ENCODE results near the gene OR13C4. TPM values are rescaled to one million over a fixed set of nuclear protein-coding genes. Genes with fewer than 3 reads are reported as not detected.

OR13C4 gene
- polyA plus RNA-seq, 1 donor from 2014 or later = not detected

GRCh38 chr9:104544644-104545043 lies 17.6 kb upstream of the OR13C4 start:
- Histone ChIP-seq H2AFZ (ENCODE audit: low read depth, low read length) (no peak overlapping the region), H3K27ac (ENCODE audit: low read length) (no peak overlapping the region), H3K27me3 (ENCODE audit: insufficient read depth, low read depth, low read length) (no peaks in the 10 kb centered on the region), H3K9ac (ENCODE audit: low read length) (no peak overlapping the region), H4K20me1 (ENCODE audit: insufficient read depth) (no peaks in the 10 kb centered on the region), H3K4me3 (ENCODE audit: low read length) (no peak overlapping the region), H3K79me2 (replicated peaks; ENCODE audit: insufficient read depth, low read length) (no peaks in the 10 kb centered on the region), H3K9me3 (ENCODE audit: low read length) (no peaks in the 10 kb centered on the region), H3K4me2 (ENCODE audit: low read length) (no peak overlapping the region), H3K9me2 (ENCODE audit: insufficient read depth, low read length) (no peaks in the 10 kb centered on the region), H3F3A (ENCODE audit: insufficient read depth, low read length, poor library complexity, severe bottlenecking) (no peaks in the 10 kb centered on the region), H3K36me3 (ENCODE audit: insufficient read depth, low read length) (no peaks in the 10 kb centered on the region)
- TF ChIP-seq POLR2AphosphoS5 (IDR thresholded peaks at IDR 0.05) (no peak), MXI1 (conservative IDR thresholded peaks at IDR 0.05; ENCODE audit: poor library complexity, severe bottlenecking) (no peak), EZH2 (IDR thresholded peaks at IDR 0.05; ENCODE audit: borderline replicate concordance, insufficient read depth, low read length, poor library complexity, severe bottlenecking) (no peak), RAD21 (conservative IDR thresholded peaks at IDR 0.05) (no peak), REST (IDR thresholded peaks at IDR 0.05; ENCODE audit: borderline replicate concordance) (no peak), TAF1 (IDR thresholded peaks at IDR 0.05; ENCODE audit: low read depth) (no peak), SMC3 (conservative IDR thresholded peaks at IDR 0.05; ENCODE audit: poor library complexity) (no peak), EP300 (conservative IDR thresholded peaks at IDR 0.05; ENCODE audit: poor library complexity, severe bottlenecking) (no peak)
- TF ChIP-seq, protein P1, sequence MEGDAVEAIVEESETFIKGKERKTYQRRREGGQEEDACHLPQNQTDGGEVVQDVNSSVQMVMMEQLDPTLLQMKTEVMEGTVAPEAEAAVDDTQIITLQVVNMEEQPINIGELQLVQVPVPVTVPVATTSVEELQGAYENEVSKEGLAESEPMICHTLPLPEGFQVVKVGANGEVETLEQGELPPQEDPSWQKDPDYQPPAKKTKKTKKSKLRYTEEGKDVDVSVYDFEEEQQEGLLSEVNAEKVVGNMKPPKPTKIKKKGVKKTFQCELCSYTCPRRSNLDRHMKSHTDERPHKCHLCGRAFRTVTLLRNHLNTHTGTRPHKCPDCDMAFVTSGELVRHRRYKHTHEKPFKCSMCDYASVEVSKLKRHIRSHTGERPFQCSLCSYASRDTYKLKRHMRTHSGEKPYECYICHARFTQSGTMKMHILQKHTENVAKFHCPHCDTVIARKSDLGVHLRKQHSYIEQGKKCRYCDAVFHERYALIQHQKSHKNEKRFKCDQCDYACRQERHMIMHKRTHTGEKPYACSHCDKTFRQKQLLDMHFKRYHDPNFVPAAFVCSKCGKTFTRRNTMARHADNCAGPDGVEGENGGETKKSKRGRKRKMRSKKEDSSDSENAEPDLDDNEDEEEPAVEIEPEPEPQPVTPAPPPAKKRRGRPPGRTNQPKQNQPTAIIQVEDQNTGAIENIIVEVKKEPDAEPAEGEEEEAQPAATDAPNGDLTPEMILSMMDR (IDR thresholded peaks at IDR 0.05; ENCODE audit: poor library complexity, severe bottlenecking) = no peak

DNA sequence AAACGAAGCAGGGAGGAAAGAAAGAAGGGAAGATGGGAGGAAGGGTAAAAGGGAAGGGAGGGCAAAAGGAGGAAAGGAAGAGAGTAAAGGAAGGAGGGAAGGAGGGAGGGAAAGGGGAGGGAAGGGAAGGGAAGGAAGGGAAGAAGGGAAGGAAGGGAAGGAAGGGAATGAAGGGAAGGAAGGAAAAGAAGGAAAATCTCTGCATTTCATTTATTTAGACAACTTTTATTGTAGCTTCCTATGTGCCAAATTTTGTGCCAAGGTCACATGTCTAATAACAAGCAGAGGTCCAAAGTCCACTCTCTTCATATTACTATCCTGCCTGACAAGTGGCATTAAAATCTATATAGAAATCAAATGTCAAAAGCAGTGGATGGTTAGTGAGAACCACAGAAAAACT lies 12.3 kb upstream of the OR13C4 start:
- H3K9me2 ChIP-seq (ENCODE audit: insufficient read depth, low read length) = no peaks in the 10 kb centered on the region
- no peaks in the 10 kb centered on the region for H3K36me3 ChIP-seq (ENCODE audit: insufficient read depth, low read length)
- no peaks in the 10 kb centered on the region for H4K20me1 ChIP-seq (ENCODE audit: insufficient read depth)
- no peaks in the 10 kb centered on the region for H3K27me3 ChIP-seq (ENCODE audit: insufficient read depth, low read depth, low read length)
- H3F3A ChIP-seq (ENCODE audit: insufficient read depth, low read length, poor library complexity, severe bottlenecking) = no peaks in the 10 kb centered on the region
- H3K4me2 ChIP-seq (ENCODE audit: low read length) = no peak overlapping the region
- no peak overlapping the region for H3K27ac ChIP-seq (ENCODE audit: low read length)
- H3K9me3 ChIP-seq (ENCODE audit: low read length) = no peaks in the 10 kb centered on the region
- no peak overlapping the region for H3K4me3 ChIP-seq (ENCODE audit: low read length)
- no peaks in the 10 kb centered on the region for H3K79me2 ChIP-seq (replicated peaks; ENCODE audit: insufficient read depth, low read length)
- no peak overlapping the region for H2AFZ ChIP-seq (ENCODE audit: low read depth, low read length)
- H3K9ac ChIP-seq (ENCODE audit: low read length) = no peak overlapping the region
- TF ChIP-seq RAD21 (conservative IDR thresholded peaks at IDR 0.05) (no peak), EP300 (conservative IDR thresholded peaks at IDR 0.05; ENCODE audit: poor library complexity, severe bottlenecking) (no peak), POLR2AphosphoS5 (IDR thresholded peaks at IDR 0.05) (no peak), SMC3 (conservative IDR thresholded peaks at IDR 0.05; ENCODE audit: poor library complexity) (no peak), REST (IDR thresholded peaks at IDR 0.05; ENCODE audit: borderline replicate concordance) (no peak), EZH2 (IDR thresholded peaks at IDR 0.05; ENCODE audit: borderline replicate concordance, insufficient read depth, low read length, poor library complexity, severe bottlenecking) (no peak), MXI1 (conservative IDR thresholded peaks at IDR 0.05; ENCODE audit: poor library complexity, severe bottlenecking) (no peak), TAF1 (IDR thresholded peaks at IDR 0.05; ENCODE audit: low read depth) (no peak)
- TF ChIP-seq, protein P1 (IDR thresholded peaks at IDR 0.05; ENCODE audit: poor library complexity, severe bottlenecking) = no peak
